GM21447 (cell line): ENCODE measurements around the gene DFFB.

Experiments used
- ATAC-seq: cut with Tn5 transposase; IDR thresholded peaks from one replicate; pipeline ENCODE4 v1.9.1; 2021; ENCODE audit not compliant: unreplicated experiment

DFFB gene

GRCh38 chr1:3923378-3924185 is 66.3 kb downstream of the DFFB start:
- no peak for ATAC-seq

DNA sequence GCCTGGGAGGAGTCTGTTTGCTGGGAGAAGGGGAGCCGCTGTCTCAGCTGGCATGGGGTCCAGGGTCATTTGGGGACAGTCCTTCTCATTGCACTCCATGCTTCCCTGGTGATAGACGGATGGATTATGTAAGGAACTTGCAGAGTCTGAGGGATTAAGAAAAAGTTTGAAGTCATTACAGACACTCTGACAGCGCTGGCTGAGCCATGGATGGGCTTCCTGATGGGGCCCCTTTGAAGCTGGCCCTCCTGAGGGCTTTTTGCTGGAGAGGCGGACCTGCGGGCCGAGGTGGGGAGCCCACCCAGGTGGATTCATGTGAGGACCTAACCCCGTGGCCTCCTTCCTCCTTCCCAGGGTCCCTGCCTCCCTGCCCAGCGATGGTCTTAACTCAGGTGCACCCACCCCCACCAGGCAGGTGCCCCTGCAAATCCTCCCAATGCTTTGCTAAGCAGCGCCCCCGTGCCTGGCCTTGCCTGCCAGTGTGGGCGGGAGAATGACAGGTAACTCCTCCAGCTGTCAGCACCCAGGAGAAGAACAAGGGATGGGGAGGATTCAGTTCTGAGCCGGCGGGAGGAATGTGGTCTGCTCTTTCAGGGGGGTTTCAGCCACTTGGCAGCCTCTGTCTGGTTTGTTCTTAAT is 67.0 kb downstream of the DFFB start:
- no peak for ATAC-seq

- ATAC-seq = no peak
Observed at GRCh38 chr1:3924825-3925220, 67.5 kb downstream of the DFFB start.

- no peak for ATAC-seq
Observed at GRCh38 chr1:3925256-3925655, 68.0 kb downstream of the DFFB start.

DNA sequence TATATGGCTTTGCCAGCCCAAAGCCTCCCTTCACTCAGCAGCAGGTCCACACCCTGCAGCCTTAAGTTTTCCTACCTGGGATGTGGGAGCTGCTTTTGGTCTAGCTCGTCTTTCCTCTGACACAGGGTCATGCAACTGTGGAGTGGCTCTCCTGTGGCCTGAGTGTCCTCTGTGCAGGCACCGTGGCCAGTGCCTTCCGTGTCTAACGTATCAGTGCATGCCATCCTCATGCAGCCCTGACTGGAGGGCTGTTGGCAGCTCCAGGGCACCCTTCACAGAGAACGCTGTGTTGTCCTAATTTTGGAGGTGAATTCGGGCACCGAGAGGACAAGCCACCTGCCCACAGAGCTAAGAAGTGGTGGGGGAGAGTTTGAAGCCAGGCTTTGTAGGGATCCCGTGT is 68.5 kb downstream of the DFFB start:
- no peak for ATAC-seq

DNA sequence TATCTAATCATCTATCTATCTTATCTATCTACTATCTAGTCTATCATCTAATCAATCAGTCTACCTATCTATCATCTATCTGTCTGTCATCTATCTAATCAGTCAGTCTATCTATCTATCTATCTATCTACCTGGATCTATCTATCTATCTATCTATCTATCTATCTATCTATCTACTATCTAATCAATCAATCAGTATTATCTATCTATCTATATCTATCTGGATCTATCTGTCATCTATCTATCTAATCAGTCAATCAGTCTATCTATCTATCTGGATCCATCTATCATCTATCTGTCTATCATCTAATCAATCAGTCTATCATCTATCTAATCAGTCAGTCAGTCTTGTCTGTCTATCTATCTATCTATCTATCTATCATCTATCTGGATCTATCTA is 69.7 kb downstream of the DFFB start:
- no peak for ATAC-seq

- no peak for ATAC-seq
Observed at GRCh38 chr1:3928586-3928985, 71.3 kb downstream of the DFFB start.

- no peak for ATAC-seq
Observed at GRCh38 chr1:3929126-3929525, 71.8 kb downstream of the DFFB start.

GRCh38 chr1:3930301-3931006 is 73.2 kb downstream of the DFFB start:
- no peak for ATAC-seq

DNA sequence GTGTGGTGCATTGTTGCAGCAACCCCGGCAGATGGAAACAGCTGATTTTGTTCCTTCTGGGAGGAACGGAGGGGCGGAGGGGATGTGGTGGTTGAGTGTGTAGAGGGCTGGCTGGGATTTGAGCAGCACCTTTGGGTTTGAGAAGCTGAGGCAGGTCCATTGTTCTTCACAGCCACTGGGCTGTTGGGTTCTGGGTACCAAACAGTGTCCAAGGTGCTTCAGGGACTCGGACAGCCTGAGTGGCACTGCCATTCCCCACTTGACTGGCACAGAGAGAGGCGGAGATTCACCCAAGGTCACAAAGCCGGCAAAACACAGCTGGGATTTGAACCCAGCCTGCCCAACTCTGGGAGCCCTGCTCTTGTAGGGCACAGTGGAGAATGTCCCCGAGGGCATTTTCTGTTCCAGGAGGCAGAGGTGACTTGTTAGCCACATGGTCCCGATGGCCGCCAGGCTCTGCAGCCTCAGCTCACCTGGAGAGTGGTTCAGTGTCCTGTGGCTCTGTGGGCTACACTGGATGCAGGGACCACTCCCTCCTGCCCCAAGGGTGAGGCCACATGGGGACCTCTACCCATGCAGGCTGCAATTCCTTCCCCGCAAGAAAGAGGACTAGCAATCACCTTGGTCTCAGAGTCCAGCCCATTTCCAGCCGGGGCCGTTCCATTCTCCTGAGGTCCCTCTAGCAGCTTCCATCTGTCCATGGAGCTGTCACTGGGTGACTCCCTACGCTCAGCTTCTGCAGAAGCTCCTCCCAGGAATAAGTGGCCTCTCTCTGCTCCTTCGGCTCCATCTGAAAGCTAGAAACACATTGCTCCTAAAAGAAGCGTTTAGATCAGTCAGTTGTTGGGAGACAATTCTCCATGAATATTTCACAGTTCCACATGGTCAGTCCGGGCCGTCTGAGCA is 74.0 kb downstream of the DFFB start:
- no peak for ATAC-seq

GRCh38 chr1:3932156-3932919 is 75.1 kb downstream of the DFFB start:
- no peak for ATAC-seq
